ENCODE data around the gene HCAR2.
"Not testable (repeated sequence)": the region's sequence is repeated elsewhere in the genome, so short reads cannot be mapped to it uniquely, and the experiment has no call there.

Gene HCAR2

GRCh38 chr12:122702890-122703611, at the start of gene HCAR2:
Gene HCAR2, minus strand, starts transcription at chr12:122703357. Its CDS starts 74 bp downstream, at chr12:122703283.
- DNase-seq = not testable (repeated sequence)

DNA sequence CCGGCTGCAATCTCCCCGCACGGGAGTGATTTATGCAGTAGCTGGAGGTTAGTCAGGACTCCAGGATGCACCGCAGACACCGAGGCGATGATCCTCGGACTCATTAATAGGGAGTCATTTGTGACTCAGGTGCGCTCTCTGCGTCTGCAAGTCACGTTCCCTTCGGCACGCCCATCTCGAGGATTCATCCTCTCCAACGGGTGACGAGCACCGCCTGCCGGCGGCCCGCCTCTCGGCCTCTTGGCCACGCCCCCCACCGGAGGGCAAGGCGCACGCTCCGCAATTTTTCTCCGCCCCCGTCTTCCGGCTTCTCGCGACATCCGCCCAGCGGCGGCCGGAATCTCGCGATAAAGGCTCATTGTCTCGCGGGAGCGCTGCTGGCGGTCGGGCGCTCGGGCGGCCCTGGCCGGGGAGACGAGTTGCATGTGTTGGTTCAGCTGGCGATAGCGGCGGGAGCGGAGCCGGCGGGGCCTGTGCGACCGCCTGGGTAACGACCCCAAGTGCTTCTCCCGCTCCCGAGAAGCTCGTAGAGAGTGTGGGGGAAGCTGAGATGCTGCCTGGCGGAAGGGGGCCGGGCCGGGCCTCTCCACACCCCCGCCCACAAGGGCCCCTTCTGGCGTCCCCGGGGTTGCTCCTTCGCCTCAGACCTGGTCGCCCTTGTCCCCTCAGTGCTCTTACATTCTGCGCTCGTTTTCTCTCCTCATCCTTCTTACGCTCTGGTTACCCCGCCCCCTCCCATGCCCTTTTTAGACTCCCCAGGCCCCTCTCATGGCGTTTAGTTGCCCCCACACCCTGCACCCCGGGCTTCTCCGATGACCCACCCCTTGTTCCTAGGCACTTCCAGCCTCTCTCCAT, 49.5 kb upstream of the HCAR2 start, which contains the start of gene DENR:
TSS of gene DENR (plus strand) at position 361 of the 855 bp plus-strand sequence. CDS start 878 bp downstream, outside the sequence.
- DNase-seq = peak; percentile 96

DNA sequence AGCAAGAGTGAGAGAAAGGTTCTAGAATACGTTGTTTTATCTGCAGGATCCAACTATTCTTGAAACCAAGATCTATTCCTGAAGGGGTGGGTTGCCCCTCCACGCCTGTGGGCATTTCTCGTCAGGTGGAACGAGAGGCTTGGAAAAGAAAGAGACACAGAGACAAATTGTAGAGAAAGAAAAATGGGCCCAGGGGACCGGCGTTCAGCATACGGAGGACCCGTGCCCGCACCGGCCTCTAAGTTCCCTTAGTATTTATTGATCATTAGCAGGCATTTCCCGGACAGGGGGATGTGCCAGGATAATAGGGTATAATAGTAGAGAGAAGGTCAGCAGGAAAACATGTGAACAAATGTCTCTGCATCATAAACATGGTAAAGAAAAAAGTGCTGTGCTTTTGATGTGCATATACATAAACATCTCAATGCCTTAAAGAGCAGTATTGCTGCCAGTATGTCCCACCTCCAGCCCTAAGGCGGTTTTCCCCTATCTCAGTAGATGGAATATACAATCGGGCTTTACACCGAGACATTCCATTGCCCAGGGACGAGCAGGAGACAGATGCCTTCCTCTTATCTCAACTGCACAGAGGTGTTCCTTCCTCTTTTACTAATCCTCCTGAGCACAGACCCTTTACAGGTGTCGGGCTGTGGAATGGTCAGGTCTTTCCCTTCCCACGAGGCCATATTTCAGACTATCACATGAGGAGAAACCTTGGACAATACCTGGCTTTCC, 47.8 kb upstream of the HCAR2 start:
- not testable (repeated sequence) for DNase-seq

- no peak for DNase-seq
These were observed 46.6 kb upstream of the HCAR2 start for GRCh38 chr12:122749569-122750332.

- DNase-seq = no peak
These were observed 44.3 kb upstream of the HCAR2 start for GRCh38 chr12:122747224-122748135.

GRCh38 chr12:122743895-122744525, 40.9 kb upstream of the HCAR2 start:
- no peak for DNase-seq

DNA sequence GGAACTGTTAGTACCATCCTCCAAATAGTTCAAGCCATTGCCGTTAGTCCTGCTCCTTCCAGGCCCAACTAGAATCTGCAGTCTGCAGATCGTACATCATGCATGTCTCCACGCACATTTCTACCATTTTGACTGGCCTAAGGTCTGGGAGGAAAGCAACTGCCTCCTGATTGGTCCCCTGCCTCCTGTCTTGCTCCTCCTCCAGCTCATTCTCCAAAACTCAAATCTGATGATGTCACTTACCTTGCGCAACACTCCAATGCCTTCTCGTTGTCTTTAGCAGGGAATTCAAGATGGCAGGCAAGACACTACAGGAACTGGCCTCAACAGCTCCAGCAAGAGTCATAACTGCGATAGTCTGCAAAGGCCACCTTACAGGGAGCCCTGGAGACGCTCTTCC, 37.2 kb upstream of the HCAR2 start:
- DNase-seq = no peak

DNA sequence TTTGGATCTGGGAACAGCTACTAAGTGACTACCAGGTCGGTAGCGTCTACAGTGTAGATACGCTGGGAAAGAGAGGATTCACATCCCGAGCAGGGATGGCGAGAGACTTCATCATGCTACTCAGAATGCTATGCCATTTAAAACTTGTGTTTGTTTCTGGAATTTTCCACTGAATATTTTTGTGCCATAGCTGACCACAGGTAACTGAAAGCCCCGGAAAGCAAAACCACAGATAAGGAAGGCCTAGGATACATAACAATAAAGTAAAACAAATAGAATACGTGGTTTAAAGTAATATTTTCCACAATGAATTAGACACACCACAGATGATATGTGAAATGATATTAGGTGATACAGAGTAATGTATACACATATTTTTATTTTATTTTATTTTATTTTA, 35.4 kb upstream of the HCAR2 start:
- no peak for DNase-seq

DNA sequence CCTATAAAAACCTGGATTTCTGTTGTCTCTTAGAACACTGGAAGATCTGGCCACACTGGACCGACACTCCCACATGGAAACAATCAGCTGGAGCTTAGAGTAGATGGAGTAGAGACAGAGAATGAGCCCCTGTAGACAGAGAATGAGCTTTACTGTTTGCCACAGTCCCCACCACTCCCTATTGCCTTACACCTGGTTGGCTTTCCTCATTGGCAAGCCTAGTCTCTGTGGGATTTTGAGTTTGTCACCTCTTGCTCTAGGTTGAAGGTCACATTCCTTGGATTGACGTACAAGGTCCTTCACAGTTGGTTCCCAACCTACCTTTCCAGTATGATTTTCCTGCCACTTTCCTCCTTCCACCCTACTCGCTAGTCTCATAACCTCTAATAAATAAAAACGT, 29.5 kb upstream of the HCAR2 start:
- no peak for DNase-seq

DNA sequence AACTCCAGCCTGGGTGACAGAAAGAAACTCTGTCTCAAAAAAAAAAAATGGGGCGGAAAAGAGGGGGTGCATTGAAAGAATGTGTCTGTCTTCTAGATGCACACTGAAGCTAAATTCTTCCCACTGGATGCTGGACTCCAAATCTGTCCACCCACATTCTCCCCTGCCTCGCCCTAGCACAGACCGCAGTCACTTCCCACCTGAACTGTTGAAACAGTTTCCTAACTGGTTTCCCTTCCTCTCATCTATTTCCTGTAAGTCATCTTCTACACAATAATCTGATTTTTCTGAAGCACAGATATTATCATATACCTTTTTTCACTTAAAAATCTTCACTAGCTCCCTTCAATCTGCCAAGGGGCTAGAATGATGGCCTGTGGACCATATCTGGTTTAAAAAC, 29.0 kb upstream of the HCAR2 start:
- DNase-seq = no peak

GRCh38 chr12:122730215-122731014, 27.3 kb upstream of the HCAR2 start, which contains the start of gene HCAR1:
Gene HCAR1, minus strand, starts transcription at chr12:122730844. Its CDS starts 505 bp downstream, at chr12:122730339.
- DNase-seq = no peak

GRCh38 chr12:122729583-122730214, 26.5 kb upstream of the HCAR2 start:
- DNase-seq = no peak

GRCh38 chr12:122726080-122726558, 23.0 kb upstream of the HCAR2 start:
- no peak for DNase-seq

DNA sequence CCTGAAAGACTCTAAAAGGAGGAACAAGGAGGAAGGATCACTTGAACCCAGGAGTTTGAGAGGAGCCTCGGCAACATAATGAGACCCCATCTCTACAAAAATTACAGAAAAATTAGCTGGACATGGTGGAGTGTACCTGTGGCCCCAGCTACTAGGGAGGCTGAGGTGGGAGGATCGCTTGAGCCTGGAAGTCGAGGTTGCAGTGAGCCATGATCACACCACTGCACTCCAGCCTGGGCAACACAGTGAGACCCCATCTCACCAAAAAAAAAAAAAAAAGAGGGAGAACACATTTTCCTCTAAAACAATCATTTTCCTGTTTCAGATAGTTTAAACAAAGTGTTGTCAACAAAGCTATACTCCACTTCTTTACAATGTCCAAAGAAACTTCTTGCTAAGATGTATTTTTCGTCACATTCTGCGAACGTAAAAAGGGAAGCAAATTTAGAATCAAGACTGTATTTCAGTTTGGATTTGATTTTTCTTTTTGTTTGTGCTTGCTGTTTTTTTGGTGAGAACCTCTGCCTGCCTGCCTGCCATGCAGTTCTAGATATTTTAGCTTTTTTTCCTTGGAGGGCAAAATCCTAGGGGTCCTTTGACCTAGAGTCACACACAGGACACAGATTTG, 22.4 kb upstream of the HCAR2 start:
- no peak for DNase-seq

DNA sequence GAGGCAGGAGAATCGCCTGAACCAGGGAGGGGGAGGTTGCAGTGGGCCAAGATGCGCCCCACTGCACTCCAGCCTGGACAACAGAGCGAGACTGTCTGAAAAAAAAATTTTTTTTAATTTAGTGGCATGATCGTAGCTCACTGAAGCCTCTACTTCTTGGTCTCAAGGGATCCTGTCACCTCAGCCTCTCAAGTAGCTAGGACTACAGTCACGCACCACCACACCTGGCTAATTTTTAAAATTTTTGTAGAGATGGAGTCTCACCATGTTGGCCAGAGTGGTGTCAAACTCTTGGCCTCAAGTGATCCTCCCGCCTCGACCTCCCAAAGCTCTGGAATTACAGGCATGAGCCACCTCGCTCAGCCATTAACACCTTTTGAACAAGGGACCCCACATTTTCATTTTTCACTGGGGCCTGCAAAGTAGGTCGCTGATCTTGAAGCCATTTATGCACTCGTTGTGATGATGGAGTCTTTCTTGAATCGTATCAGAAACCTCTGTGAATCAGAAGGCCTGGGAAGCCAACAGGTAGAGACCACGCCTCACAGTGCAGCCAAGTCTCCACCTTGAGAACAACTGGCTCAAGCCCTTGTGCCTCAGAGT, 21.6 kb upstream of the HCAR2 start:
- no peak for DNase-seq

DNA sequence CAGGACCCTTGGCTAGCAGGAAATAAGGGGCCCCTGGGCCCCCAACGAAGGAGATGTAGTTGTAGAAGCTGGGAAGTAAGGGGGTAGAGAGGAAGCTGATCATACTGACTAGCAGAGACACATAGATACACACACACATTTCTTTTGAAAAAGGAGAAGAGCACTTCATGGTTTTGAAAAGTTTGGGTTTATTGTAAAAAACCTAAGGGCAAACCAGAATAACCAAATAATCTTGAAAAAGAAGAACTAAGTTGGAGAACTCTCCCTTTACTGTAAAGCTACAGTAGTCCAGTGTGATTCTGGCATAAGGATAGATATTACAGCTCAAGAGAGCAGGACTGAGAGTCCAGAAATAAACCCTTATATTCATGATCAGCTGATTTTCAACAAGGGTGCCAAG, 19.2 kb upstream of the HCAR2 start:
- no peak for DNase-seq

DNA sequence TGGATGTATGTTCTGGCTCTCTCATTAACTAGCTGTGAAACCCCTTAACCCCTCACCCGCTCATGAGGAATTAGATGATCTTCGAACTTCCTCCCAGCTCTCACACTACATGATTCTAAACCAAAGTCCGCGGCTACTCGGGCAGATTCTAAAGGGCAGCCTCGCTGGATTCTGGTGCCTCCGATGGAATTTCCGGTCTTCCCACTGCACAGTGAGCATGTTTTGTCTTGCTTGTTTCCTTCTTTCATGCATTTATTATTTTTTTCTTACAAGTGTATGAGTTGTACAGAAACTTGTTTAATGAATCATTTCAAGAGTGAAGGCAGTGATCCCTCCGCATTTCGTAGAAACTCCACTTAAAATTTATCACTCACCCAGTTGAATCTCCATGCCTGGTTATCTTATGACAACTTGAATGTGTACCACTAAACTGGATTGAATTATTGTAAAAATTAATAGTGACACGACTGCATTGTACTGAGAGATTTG, 17.9 kb upstream of the HCAR2 start:
- DNase-seq = no peak

- not testable (repeated sequence) for DNase-seq
These were observed 13.5 kb upstream of the HCAR2 start, which contains the start of gene HCAR3 for GRCh38 chr12:122716658-122717057. Gene HCAR3, minus strand, starts transcription at chr12:122716811. Its CDS starts 74 bp downstream, at chr12:122716737.

Measured in hematopoietic multipotent progenitor cell treated with erythropoietin and hydrocortisone succinate and interleukin-3 and kit ligand, for 8 days (in vitro differentiated cells).